Epithelial cell of esophagus (primary cell): ENCODE data around the gene NAA20.

Experiments
- DNase-seq: peaks from one replicate; pipeline ENCODE4 v3.0.0; 2010; ENCODE audit warnings: low read depth
- H3K4me3 ChIP-seq: 2 replicates; pipeline ENCODE4 v1.5.1; 2011; ENCODE audit warnings: mild to moderate bottlenecking, low read length, control low read depth
- TF ChIP-seq, protein P1 (sequence below): IDR thresholded peaks from 2 replicates; pipeline ENCODE4 v1.5.1; 2011; ENCODE audit warnings: low read depth, mild to moderate bottlenecking, low read length, control low read depth, inconsistent platforms; ENCODE audit not compliant: insufficient read depth; ENCODE audit errors: missing control alignments

Gene NAA20

DNA sequence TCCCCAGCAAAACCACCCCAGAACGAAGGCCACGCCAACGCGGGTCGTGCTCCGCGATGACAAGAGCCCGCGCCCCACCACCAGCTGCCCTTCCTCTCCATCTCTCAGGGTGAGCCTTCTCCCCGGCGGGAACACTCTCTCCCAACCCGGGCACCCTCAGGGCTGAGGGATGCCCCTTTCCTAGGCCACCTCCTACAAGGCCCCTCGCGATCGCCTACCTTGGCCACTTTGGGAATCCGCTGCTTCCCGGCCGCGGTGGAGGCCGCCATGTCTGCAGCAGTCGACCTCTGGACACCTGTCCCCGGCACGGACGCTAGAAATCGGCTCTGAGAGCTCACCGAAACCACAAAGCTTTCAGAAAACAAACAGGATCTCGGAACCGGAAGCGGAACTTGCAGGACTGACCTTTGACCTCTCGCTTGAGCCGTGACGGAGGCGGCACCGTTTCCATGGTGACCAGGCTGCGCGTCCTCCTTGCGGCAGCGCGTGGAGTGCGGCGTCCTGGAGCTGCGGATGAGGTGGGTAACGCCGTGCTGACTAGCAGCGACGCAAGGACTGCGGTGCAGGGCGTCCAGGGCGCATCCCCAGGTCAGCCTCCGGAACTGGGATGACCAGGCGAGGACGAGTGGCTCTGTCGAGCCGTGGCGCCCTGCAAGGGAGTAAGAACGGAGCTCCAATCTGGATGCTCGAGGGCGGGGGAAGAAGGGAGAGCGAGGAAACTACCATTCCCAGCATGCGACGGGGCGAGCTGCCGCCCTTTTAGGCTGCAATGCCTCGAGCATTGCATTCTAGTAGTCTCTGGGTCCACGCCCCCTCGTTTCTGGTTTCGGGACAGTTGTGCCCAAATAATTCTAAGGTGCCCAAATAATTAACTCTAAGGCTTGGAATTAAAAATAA, 35.2 kb downstream of the NAA20 start, which contains the start of the genes CFAP61 and CRNKL1:
Gene CFAP61 (plus strand): TSS at position 459 of the 897 bp plus-strand sequence. CDS start 4,122 bp downstream, outside the sequence.
Gene CRNKL1 (minus strand): TSS at position 393 of the 897 bp plus-strand sequence. CDS start 124 bp downstream, at position 269.
- DNase-seq = peak; percentile 97
- TF ChIP-seq, protein P1, sequence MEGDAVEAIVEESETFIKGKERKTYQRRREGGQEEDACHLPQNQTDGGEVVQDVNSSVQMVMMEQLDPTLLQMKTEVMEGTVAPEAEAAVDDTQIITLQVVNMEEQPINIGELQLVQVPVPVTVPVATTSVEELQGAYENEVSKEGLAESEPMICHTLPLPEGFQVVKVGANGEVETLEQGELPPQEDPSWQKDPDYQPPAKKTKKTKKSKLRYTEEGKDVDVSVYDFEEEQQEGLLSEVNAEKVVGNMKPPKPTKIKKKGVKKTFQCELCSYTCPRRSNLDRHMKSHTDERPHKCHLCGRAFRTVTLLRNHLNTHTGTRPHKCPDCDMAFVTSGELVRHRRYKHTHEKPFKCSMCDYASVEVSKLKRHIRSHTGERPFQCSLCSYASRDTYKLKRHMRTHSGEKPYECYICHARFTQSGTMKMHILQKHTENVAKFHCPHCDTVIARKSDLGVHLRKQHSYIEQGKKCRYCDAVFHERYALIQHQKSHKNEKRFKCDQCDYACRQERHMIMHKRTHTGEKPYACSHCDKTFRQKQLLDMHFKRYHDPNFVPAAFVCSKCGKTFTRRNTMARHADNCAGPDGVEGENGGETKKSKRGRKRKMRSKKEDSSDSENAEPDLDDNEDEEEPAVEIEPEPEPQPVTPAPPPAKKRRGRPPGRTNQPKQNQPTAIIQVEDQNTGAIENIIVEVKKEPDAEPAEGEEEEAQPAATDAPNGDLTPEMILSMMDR = no peak
- H3K4me3 ChIP-seq = peak within 1 kb of the TSS; percentile 66

DNA sequence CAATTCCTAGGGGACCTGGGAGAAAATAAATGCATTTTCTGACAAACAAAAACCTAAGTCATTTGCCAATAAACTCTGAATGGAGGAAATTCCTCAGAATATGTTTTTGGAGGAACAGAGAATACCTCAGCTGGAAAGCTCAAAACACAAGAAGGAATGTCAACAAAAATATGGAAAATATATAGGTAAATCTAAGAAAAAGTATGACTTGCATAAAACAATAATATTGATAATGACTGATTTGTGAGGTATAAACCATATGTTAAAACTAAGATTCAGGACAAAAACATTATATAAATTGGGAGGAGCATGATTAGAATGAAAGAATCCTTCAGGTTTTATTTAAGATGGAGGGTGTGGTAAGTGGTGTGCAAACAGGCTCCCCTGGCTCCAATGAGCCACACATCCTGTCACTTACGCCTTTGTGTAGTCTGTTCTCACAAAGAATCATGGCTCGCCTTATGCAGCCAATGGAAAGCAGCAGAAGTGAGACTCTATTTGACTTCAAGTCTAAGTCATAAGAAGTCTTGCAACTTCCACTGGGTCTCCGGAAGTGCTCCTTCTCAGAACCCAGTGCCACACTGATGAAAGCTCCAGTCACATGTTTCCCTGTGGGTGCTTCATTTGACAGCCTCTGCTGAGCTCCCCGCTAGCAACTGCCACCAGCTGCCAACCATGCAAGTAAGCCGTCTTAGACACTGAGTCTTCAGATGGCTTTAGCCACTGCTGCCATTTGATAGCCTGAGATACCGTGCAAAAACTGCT, 43.3 kb downstream of the NAA20 start:
- TF ChIP-seq, protein P1 = no peak
- DNase-seq = no peak

DNA sequence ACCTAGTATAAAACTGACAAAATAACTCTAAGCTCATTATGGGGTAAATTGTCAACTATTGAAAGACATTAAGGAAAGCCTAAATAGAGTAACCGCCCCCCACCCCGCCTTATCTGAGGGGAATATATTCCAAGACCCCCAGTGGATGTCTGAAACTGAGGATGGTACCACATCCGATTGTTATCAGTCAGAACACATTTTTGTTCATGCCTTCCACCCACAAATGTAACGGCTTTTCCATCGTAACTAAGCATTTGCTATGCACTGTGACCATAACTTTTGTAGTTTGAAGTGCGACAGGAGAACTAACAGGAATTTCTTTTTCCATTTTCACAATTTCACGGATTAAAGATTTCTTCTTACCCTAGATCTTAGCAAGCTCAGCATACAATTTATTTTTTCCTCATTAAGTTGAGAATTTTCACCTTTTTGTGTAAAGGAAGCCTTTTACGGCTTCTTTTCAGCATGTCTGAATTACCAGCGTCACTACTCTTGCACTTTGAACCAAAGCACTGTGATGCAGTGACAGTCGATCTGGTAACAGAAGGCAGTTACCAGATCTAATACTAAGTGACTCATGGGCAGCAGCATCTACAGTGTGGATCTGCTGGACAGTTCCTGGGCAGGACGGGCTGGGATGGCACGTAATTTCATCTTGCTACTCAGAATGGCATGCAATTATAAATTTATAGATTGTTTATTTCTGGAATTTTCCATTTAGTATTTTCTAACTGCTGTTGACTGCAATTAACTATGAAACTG, 47.0 kb downstream of the NAA20 start:
- TF ChIP-seq, protein P1 = no peak
- no peak overlapping the region for H3K4me3 ChIP-seq
- peak; percentile 25 for DNase-seq

More for the DNA sequence above, 43.3 kb downstream of the NAA20 start:
- H3K4me3 ChIP-seq = no peak overlapping the region

DNA sequence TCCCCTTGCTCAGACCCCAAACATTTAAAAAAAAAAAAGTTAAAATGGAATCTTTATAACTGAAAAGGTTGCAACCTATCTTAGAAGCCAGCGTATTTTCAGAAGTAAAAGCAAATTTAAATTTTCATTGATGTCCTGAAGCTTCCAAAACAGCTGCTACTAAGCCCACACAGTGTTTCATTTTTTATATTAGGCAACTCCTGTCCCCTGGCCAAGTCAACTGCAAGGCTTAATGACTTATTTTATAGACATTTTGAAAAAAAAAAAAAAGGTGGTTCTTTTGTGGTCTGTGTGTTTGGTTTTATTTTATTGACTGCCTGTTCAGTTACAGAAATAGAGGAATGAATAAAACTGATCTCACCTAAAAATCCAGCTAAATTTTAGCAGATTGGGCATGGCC, 48.2 kb downstream of the NAA20 start:
- TF ChIP-seq, protein P1 = no peak
- no peak for DNase-seq
- no peak overlapping the region for H3K4me3 ChIP-seq

DNA sequence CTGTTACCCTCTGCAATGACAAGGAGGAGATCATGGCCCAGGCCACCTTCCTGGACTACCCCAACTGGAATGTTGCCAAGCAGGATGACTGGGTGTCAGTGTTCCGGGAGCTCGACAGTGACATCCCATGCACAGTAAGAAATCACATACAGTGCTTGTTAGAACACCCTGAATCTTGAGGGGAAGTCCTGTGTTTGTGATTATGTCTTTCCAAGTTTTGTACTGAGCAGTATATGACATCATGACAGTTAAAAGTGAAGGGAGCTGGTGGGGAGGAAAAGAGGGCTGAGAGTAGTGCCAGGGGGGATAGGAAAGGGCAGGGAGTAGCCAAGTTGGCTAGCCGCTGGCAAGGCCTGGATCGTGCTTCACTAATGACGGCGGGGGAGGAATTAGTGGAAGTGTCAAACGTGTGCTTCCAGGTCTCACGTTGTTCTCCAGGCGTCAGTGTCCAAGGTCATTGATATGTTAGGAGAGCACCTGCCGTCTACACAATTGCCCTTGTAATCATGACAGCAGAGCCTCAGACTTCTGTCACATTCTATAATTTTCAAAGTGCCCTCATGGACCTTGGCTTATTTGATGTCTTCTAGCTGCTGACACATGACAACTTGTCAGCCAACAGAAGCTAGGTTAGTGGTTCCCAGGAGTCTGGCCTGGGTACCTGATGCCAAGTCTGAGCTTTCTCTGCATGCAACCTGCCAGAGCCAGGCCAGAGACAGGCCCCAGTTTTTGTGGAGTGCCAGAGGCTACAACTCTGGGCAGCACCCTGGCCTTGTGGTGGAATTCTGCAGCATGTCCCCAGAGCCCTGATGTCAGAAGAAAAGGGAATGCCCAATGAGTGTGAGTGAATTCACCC, 53.9 kb downstream of the NAA20 start:
- TF ChIP-seq, protein P1 = no peak
- DNase-seq = no peak
- H3K4me3 ChIP-seq = no peak overlapping the region

DNA sequence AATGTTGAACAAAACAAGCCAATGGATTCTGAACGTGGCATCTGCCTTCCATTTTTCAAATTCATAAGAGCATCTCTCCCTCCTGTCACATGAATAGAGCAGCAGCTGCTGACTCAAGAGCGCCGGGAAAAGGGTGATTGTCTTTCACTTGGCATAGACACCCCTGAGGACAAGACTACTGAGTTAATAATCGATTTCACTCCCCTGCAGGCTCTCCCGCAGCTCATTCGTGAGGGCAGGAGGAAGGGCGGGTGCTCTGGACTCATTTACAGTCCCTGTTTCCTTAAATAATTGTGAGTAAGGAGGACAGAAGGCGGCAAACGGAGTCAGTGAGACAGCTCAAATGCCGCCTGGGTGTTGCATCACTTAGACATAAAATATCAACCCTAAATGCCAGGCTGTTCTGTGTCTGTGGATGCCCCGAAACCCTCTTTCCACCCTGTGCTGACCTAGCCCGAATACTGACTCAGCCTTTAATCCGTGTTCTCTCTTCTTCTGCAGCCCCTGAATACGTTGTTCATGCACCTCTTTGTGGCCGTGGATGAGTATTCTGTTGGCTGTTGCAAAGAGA, 56.7 kb downstream of the NAA20 start:
- DNase-seq = no peak
- TF ChIP-seq, protein P1 = no peak
- no peak overlapping the region for H3K4me3 ChIP-seq
